CD4-positive, CD25-positive, alpha-beta regulatory T cell (primary cell): Measurements from ENCODE around the gene IQSEC1. TPM values are rescaled to one million over a fixed set of nuclear protein-coding genes. Genes with fewer than 3 reads are reported as not detected.

Experiments
- ATAC-seq, 2 donors: fragments of 150-1000 bp; cut with Tn5 transposase; one replicate each; pipeline ENCODE4 v1.10.0; 2021; ENCODE audit warnings: low read depth in 2 of 2, moderate number of reproducible peaks in 2 of 2, moderate library complexity in 1 of 2
- DNase-seq, 3 donors: peaks; one replicate each; pipeline versions ENCODE4 v3.0.0 to v3.0.0-alpha.2; 2012 to 2022; ENCODE audit warnings: mixed read lengths in 1 of 3
- H3K27ac ChIP-seq: one replicate; pipeline ENCODE4 v1.7.0; 2013; ENCODE audit warnings: mild to moderate bottlenecking, low read length; ENCODE audit not compliant: insufficient read depth, poor library complexity, severe bottlenecking
- H3K27me3 ChIP-seq: one replicate; pipeline ENCODE4 v1.7.0; 2013; ENCODE audit warnings: low read length; ENCODE audit not compliant: control insufficient read depth, insufficient read depth
- H3K36me3 ChIP-seq: one replicate; pipeline ENCODE4 v1.7.0; 2013; ENCODE audit warnings: mild to moderate bottlenecking, low read length, moderate library complexity; ENCODE audit not compliant: control insufficient read depth, insufficient read depth
- H3K4me1 ChIP-seq: 2 replicates; pipeline ENCODE4 v1.7.0; 2013; ENCODE audit warnings: mild to moderate bottlenecking, low read length; ENCODE audit not compliant: insufficient read depth, control insufficient read depth, poor library complexity, severe bottlenecking
- H3K4me3 ChIP-seq: one replicate; pipeline ENCODE4 v1.7.0; 2013; ENCODE audit warnings: low read depth, mild to moderate bottlenecking, low read length, moderate library complexity
- H3K9me3 ChIP-seq, 2 experiments: 1 replicate in 1 of 2; 2 replicates in 1 of 2; pipeline ENCODE4 v1.7.0; 2013; ENCODE audit warnings: low read length in 2 of 2, mild to moderate bottlenecking in 1 of 2, moderate library complexity in 1 of 2; ENCODE audit not compliant: control insufficient read depth in 2 of 2
- H3K27ac Mint-ChIP-seq, 3 donors: one replicate each; pipeline ENCODE4 v1.8.0; 2020 to 2022; ENCODE audit warnings: mild to moderate bottlenecking in 3 of 3, mixed read lengths in 3 of 3, moderate library complexity in 2 of 3
- H3K27me3 Mint-ChIP-seq: one replicate; pipeline ENCODE4 v1.8.0; 2022; ENCODE audit warnings: mild to moderate bottlenecking, mixed read lengths
- H3K36me3 Mint-ChIP-seq: one replicate; pipeline ENCODE4 v1.8.0; 2020; ENCODE audit warnings: mixed read lengths
- H3K4me1 Mint-ChIP-seq, 4 donors: one replicate each; pipeline ENCODE4 v1.8.0; 2020 to 2022; ENCODE audit warnings: mixed read lengths in 4 of 4, mild to moderate bottlenecking in 1 of 4
- H3K4me3 Mint-ChIP-seq, 4 donors: one replicate each; pipeline ENCODE4 v1.8.0; 2020 to 2022; ENCODE audit warnings: mild to moderate bottlenecking in 4 of 4, mixed read lengths in 4 of 4, moderate library complexity in 3 of 4
- H3K9me3 Mint-ChIP-seq, 7 donors: one replicate each; pipeline ENCODE4 v1.8.0; 2020 to 2022; ENCODE audit warnings: mixed read lengths in 7 of 7, mild to moderate bottlenecking in 3 of 7, moderate library complexity in 2 of 7
- polyA plus RNA-seq, 4 donors: library from polyadenylated mRNA; unstranded; fragments of 300-500 nt; fragmentation: Illumina TruSeq; gene quantifications; one replicate each; pipeline ENCODE4 v1.2.3, GENCODE V29; 2021
- total RNA-seq: library from RNA; stranded (reverse); gene quantifications from one replicate; pipeline ENCODE4 v1.2.3, GENCODE V29; 2022

Gene IQSEC1
- total and polyA plus RNA-seq, 5 donors from 2014 or later: 17.7 to 131 (median 21.1) TPM

GRCh38 chr3:13075318-13075717 lies 2.1 kb upstream of the IQSEC1 start:
- peaks cover 0 to 38% (median 9%) of the 10 kb centered on the region in 4 donors for H3K4me1 Mint-ChIP-seq
- Histone ChIP-seq H3K27me3 (peaks cover 2% of the 10 kb centered on the region), H3K4me1 (peaks cover 31% of the 10 kb centered on the region), H3K27ac (no peak overlapping the region), H3K36me3 (no peaks in the 10 kb centered on the region), H3K9me3 (no peaks in the 10 kb centered on the region), H3K4me3 (no peak overlapping the region)
- peak overlapping the region in 3 of 4 donors; percentile 46 to 61 (median 50) for H3K4me3 Mint-ChIP-seq
- H3K36me3 Mint-ChIP-seq: no peaks in the 10 kb centered on the region
- DNase-seq: no peak
- H3K27ac Mint-ChIP-seq: no peak overlapping the region
- H3K27me3 Mint-ChIP-seq: peaks cover 13% of the 10 kb centered on the region
- no peaks in the 10 kb centered on the region for H3K9me3 Mint-ChIP-seq
- no peak for ATAC-seq

GRCh38 chr3:13074006-13074375 lies 762 bp upstream of the IQSEC1 start:
- Mint-ChIP-seq H3K27ac (no peak overlapping the region), H3K27me3 (peaks cover 13% of the 10 kb centered on the region), H3K9me3 (no peaks in the 10 kb centered on the region), H3K4me3 (peak overlapping the region; percentile 1 to 77 (median 52)), H3K4me1 (peaks cover 5 to 52% (median 19%) of the 10 kb centered on the region in 4 donors), H3K36me3 (no peaks in the 10 kb centered on the region)
- H3K27me3 ChIP-seq: peaks cover 2% of the 10 kb centered on the region
- DNase-seq: no peak
- no peaks in the 10 kb centered on the region for H3K9me3 ChIP-seq
- no peak for ATAC-seq
- no peak overlapping the region for H3K4me3 ChIP-seq
- H3K27ac ChIP-seq: no peak overlapping the region
- H3K36me3 ChIP-seq: no peaks in the 10 kb centered on the region
- H3K4me1 ChIP-seq: peaks cover 44% of the 10 kb centered on the region

GRCh38 chr3:13072600-13073325 lies 466 bp downstream of the IQSEC1 start:
- H3K4me3 Mint-ChIP-seq: peak overlapping the region; percentile 76 to 93 (median 87)
- Histone ChIP-seq H3K4me3 (no peak overlapping the region), H3K27me3 (peaks cover 2% of the 10 kb centered on the region), H3K36me3 (no peaks in the 10 kb centered on the region), H3K9me3 (no peaks in the 10 kb centered on the region), H3K4me1 (peaks cover 43% of the 10 kb centered on the region), H3K27ac (no peak overlapping the region)
- peaks cover 13% of the 10 kb centered on the region for H3K27me3 Mint-ChIP-seq
- peaks cover 5 to 55% (median 25%) of the 10 kb centered on the region in 4 donors for H3K4me1 Mint-ChIP-seq
- no peak for DNase-seq
- no peaks in the 10 kb centered on the region for H3K36me3 Mint-ChIP-seq
- H3K27ac Mint-ChIP-seq: peak overlapping the region; percentile 64 to 79 (median 76)
- no peak for ATAC-seq
- no peaks in the 10 kb centered on the region for H3K9me3 Mint-ChIP-seq

- Histone ChIP-seq H3K36me3 (no peaks in the 10 kb centered on the region), H3K27me3 (peaks cover 2% of the 10 kb centered on the region), H3K4me1 (peaks cover 43% of the 10 kb centered on the region), H3K27ac (no peak overlapping the region), H3K9me3 (no peaks in the 10 kb centered on the region), H3K4me3 (no peak overlapping the region)
- peak overlapping the region; percentile 76 to 93 (median 87) for H3K4me3 Mint-ChIP-seq
- ATAC-seq (no peak), DNase-seq (no peak)
- peaks cover 5 to 56% (median 25%) of the 10 kb centered on the region in 4 donors for H3K4me1 Mint-ChIP-seq
- H3K36me3 Mint-ChIP-seq: no peaks in the 10 kb centered on the region
- H3K27ac Mint-ChIP-seq: peak overlapping the region in 2 of 3 donors; percentile 62 to 64
- peaks cover 13% of the 10 kb centered on the region for H3K27me3 Mint-ChIP-seq
- H3K9me3 Mint-ChIP-seq: no peaks in the 10 kb centered on the region
These were observed 1.0 kb downstream of the IQSEC1 start for GRCh38 chr3:13072239-13072599.

GRCh38 chr3:13071695-13072094 lies 1.5 kb downstream of the IQSEC1 start:
- H3K4me1 Mint-ChIP-seq: peaks cover 5 to 59% (median 26%) of the 10 kb centered on the region in 4 donors
- H3K36me3 ChIP-seq: no peaks in the 10 kb centered on the region
- H3K36me3 Mint-ChIP-seq: no peaks in the 10 kb centered on the region
- peak overlapping the region; percentile 39 to 89 (median 84) for H3K4me3 Mint-ChIP-seq
- ATAC-seq (no peak), DNase-seq (no peak)
- H3K4me1 ChIP-seq: peaks cover 43% of the 10 kb centered on the region
- peaks cover 2% of the 10 kb centered on the region for H3K27me3 ChIP-seq
- H3K4me3 ChIP-seq: no peak overlapping the region
- H3K27ac ChIP-seq: no peak overlapping the region
- peak overlapping the region in 2 of 3 donors; percentile 42 to 79 for H3K27ac Mint-ChIP-seq
- no peaks in the 10 kb centered on the region for H3K9me3 ChIP-seq
- peaks cover 13% of the 10 kb centered on the region for H3K27me3 Mint-ChIP-seq
- no peaks in the 10 kb centered on the region for H3K9me3 Mint-ChIP-seq

- no peaks in the 10 kb centered on the region for H3K9me3 ChIP-seq
- peaks cover 43% of the 10 kb centered on the region for H3K4me1 ChIP-seq
- H3K27me3 ChIP-seq: peaks cover 2% of the 10 kb centered on the region
- no peak overlapping the region for H3K4me3 ChIP-seq
- Mint-ChIP-seq H3K9me3 (no peaks in the 10 kb centered on the region), H3K4me3 (peak overlapping the region in 3 of 4 donors; percentile 62 to 85 (median 72)), H3K4me1 (peaks cover 5 to 62% (median 28%) of the 10 kb centered on the region in 4 donors), H3K36me3 (no peaks in the 10 kb centered on the region), H3K27ac (peak overlapping the region; percentile 10 to 96 (median 94)), H3K27me3 (peaks cover 12% of the 10 kb centered on the region)
- DNase-seq (no peak), ATAC-seq (no peak)
- H3K36me3 ChIP-seq: no peaks in the 10 kb centered on the region
- no peak overlapping the region for H3K27ac ChIP-seq
These were observed 2.7 kb downstream of the IQSEC1 start for GRCh38 chr3:13070391-13071070.

GRCh38 chr3:13069495-13069894 lies 3.7 kb downstream of the IQSEC1 start:
- peaks cover 43% of the 10 kb centered on the region for H3K4me1 ChIP-seq

More at GRCh38 chr3:13069495-13069894, 3.7 kb downstream of the IQSEC1 start:
- Histone ChIP-seq H3K27ac (peak overlapping the region; percentile 30), H3K27me3 (peaks cover under 1% of the 10 kb centered on the region), H3K4me3 (peak overlapping the region; percentile 53), H3K9me3 (no peaks in the 10 kb centered on the region), H3K36me3 (no peaks in the 10 kb centered on the region)
- peak in 2 of 3 donors; percentile 63 to 90 for DNase-seq
- peaks cover 2% of the 10 kb centered on the region for H3K27me3 Mint-ChIP-seq
- H3K9me3 Mint-ChIP-seq: no peaks in the 10 kb centered on the region
- H3K27ac Mint-ChIP-seq: peak overlapping the region; percentile 94 to 96 (median 96)
- peak overlapping the region in 3 of 4 donors; percentile 62 to 85 (median 74) for H3K4me3 Mint-ChIP-seq
- H3K36me3 Mint-ChIP-seq: no peaks in the 10 kb centered on the region
- H3K4me1 Mint-ChIP-seq: peaks cover 5 to 61% (median 30%) of the 10 kb centered on the region in 4 donors
- peak; percentile 80 to 82 for ATAC-seq
